Activated CD4-positive, alpha-beta T cell treated with anti-CD3 and anti-CD28 coated beads, Interleukin-2, amount 10 ng/mL, durations not matched to agents 24 days and 14 days (primary cell): ENCODE data around the gene CCR2. TPM values are rescaled to one million over a fixed set of nuclear protein-coding genes. Genes with fewer than 3 reads are reported as not detected.
"Not testable (repeated sequence)": the region's sequence is repeated elsewhere in the genome, so short reads cannot be mapped to it uniquely, and the experiment has no call there.

Source experiments
- DNase-seq: peaks from one replicate; pipeline ENCODE4 v3.0.0; 2022
- H3K27ac Mint-ChIP-seq: one replicate; pipeline ENCODE4 v1.8.0; 2022; ENCODE audit warnings: mild to moderate bottlenecking, mixed read lengths
- H3K27me3 Mint-ChIP-seq: one replicate; pipeline ENCODE4 v1.8.0; 2022; ENCODE audit warnings: mixed read lengths
- H3K36me3 Mint-ChIP-seq: one replicate; pipeline ENCODE4 v1.8.0; 2022; ENCODE audit warnings: low read depth, mild to moderate bottlenecking, mixed read lengths
- H3K4me1 Mint-ChIP-seq: one replicate; pipeline ENCODE4 v1.8.0; 2021; ENCODE audit warnings: mixed read lengths
- H3K4me3 Mint-ChIP-seq: one replicate; pipeline ENCODE4 v1.8.0; 2022; ENCODE audit warnings: mild to moderate bottlenecking, moderate library complexity, mixed read lengths
- H3K9me3 Mint-ChIP-seq: one replicate; pipeline ENCODE4 v1.8.0; 2021; ENCODE audit warnings: mixed read lengths
- intact Hi-C: fragments of 100-400 bp; cut with micrococcal nuclease; formaldehyde crosslinking; loops from one replicate; pipeline ENCODE4 v1.15.1; 2023
- total RNA-seq: library from RNA; stranded (reverse); gene quantifications from 2 replicates; pipeline ENCODE4 v1.2.3, GENCODE V29; 2022

CCR2 gene
- total RNA-seq, 1 donor from 2014 or later: 6.1 TPM

DNA sequence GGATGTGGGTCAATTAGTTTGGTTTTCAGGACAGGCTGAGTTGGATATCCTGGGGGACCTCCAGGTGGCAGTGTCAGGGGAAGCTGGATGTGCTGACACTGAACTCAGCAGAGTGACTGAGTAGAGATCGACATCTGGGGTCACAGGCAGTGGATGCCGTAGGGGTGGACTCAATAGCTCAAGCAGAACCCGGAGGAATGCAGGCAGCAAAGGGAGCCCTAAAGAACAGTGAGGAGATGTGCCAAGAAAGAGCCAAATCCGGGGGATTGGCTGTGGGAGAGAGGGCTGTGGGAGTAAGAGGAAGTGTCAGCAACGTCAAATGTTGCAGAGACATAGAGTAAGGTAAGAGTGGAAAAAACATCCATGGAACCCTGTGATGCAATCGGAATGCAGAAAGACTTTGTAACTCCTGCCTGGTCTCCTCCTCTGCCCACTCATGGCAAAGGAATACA, 41.3 kb downstream of the CCR2 start:
- intact Hi-C loops: no loop called here
- DNase-seq: no peak
- Mint-ChIP-seq H3K27me3 (peaks cover 17% of the 10 kb centered on the region), H3K36me3 (no peaks in the 10 kb centered on the region), H3K4me3 (no peak overlapping the region), H3K27ac (no peak overlapping the region), H3K9me3 (no peaks in the 10 kb centered on the region), H3K4me1 (peaks cover 18% of the 10 kb centered on the region)

DNA sequence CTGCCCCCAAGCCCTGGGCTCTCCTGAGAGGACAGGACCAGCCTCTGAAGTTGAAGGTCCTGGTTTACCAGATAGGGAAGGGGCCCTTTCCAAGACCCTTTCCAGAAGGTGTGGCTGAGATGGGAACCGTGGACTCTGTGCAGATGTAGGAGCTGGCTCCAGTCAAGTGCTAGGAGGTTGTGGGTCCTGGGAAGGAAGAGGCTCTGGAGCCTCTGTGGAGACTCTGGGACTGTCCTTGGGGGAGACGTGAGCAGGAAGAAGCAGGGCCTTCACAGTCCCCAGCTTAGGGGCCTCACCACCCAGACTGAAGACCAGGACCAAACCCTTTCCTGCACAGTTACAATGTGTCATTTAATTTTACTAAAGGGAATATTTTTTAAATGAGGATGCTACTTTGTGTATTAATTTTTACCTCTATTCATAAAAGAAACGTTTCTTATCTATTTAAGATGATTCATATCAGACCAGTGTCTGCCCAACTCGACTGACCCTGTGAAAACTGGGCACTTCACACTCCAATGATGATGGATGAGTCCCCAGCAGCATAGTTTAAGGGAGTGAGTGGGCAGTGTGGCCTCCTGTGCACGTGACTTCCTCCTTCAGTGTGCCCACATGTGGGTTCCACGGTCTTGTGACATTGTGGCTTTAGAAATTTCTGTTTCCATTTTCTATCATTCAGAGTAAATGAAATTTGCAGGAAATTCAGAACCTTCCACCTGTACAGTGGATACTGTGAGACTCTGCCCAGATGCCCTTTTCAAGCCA, 42.0 kb downstream of the CCR2 start:
- DNase-seq: no peak
- Mint-ChIP-seq H3K4me3 (no peak overlapping the region), H3K36me3 (no peaks in the 10 kb centered on the region), H3K27me3 (peaks cover 17% of the 10 kb centered on the region), H3K9me3 (no peaks in the 10 kb centered on the region), H3K27ac (no peak overlapping the region), H3K4me1 (peaks cover 18% of the 10 kb centered on the region)
- intact Hi-C loops: no loop called here

- Mint-ChIP-seq H3K36me3 (no peaks in the 10 kb centered on the region), H3K4me3 (no peak overlapping the region), H3K27ac (no peak overlapping the region), H3K4me1 (peaks cover 18% of the 10 kb centered on the region), H3K9me3 (no peaks in the 10 kb centered on the region), H3K27me3 (peaks cover 17% of the 10 kb centered on the region)
- DNase-seq: no peak
- intact Hi-C loops: no loop called here
Observed at GRCh38 chr3:46397111-46397510, 43.2 kb downstream of the CCR2 start.

DNA sequence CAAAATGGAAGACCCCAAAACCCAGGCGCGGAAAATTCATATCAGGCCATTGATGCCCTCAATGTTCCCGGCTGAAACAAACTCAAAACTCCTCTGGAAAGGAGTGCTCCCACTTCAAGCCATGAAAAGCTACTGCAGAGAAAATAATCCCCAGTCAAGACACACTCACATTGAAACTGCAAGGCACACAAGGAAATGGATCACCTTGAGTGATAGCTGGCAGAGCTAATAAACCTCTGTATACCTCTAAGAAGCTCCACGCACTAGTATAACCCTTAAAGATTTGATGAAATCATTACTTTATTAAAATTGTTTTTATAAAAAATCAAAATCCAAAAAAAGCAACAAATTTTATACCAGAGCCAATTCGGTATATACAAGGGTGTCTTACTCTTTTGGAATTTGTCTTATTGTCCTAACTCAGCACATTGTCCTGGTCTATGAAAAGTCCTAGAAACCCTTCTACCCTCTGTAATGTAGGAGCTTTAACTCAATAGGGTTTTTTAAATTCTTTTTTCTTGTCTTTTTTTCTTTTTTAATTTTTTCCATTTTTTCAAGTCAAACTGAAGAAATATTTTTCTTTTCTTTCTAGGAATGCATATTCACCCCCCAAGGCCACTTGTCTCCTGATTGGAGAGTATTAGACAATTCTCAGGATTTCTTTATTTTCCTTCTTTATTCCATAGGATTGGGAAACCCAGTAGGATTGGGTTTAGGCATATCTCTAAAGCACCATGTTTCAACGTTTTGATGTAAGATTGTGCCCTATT, 44.5 kb downstream of the CCR2 start:
- no peaks in the 10 kb centered on the region for H3K36me3 Mint-ChIP-seq
- no peaks in the 10 kb centered on the region for H3K9me3 Mint-ChIP-seq
- H3K4me3 Mint-ChIP-seq: no peak overlapping the region
- peaks cover 18% of the 10 kb centered on the region for H3K4me1 Mint-ChIP-seq
- no peak overlapping the region for H3K27ac Mint-ChIP-seq
- intact Hi-C loops: no loop called here
- no peak for DNase-seq
- H3K27me3 Mint-ChIP-seq: peaks cover 18% of the 10 kb centered on the region

DNA sequence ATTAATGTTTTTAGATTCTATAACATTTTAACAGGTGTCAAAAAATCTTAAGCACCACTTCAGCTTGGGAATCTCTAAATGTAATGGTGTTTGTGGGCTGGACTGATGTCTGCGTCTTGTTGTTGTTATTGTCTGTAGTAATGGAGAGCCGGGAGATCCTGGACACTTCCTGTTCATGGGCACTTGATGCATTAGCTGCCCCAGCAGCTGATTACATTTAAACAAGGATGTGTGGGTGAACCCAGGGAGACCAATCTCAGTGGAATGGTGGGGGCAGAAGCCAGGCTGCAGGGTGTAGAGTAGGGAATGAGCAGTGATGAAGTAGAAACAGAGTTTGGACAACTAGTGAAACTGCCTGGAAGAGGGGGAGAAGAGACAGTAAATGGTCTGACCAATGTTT, 45.2 kb downstream of the CCR2 start:
- no peak for DNase-seq
- no peaks in the 10 kb centered on the region for H3K36me3 Mint-ChIP-seq
- peaks cover 16% of the 10 kb centered on the region for H3K4me1 Mint-ChIP-seq
- no peak overlapping the region for H3K27ac Mint-ChIP-seq
- no peaks in the 10 kb centered on the region for H3K9me3 Mint-ChIP-seq
- H3K4me3 Mint-ChIP-seq: no peak overlapping the region
- intact Hi-C loops: no loop called here
- peaks cover 20% of the 10 kb centered on the region for H3K27me3 Mint-ChIP-seq

DNA sequence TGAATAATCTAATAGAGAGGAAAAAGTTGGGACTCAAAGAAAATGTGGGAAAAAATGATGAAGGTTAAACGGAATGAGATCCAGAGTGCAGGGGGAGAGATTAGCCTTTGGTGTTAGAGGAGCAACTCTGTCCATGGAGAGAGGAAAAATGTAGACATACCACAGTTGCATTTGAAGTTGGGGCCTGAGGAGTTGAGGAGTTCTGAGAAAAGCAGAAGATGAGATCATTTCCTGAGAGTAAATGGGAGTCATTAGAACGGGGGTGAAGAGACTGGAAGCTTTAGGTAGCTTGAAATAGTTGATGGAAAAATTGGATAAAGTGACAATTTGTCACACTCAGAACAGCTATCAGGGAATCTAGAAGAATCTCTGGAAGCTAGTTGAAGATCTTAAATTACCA, 45.6 kb downstream of the CCR2 start:
- no peaks in the 10 kb centered on the region for H3K9me3 Mint-ChIP-seq
- no peak overlapping the region for H3K4me3 Mint-ChIP-seq
- intact Hi-C loops: no loop called here
- DNase-seq: no peak
- H3K36me3 Mint-ChIP-seq: no peaks in the 10 kb centered on the region
- peaks cover 16% of the 10 kb centered on the region for H3K4me1 Mint-ChIP-seq
- peaks cover 18% of the 10 kb centered on the region for H3K27me3 Mint-ChIP-seq
- H3K27ac Mint-ChIP-seq: no peak overlapping the region

GRCh38 chr3:46400000-46400734, 46.3 kb downstream of the CCR2 start:
- H3K27ac Mint-ChIP-seq: no peak overlapping the region
- no peaks in the 10 kb centered on the region for H3K36me3 Mint-ChIP-seq
- DNase-seq: no peak
- H3K4me3 Mint-ChIP-seq: no peak overlapping the region
- intact Hi-C loops: no loop called here
- peaks cover 15% of the 10 kb centered on the region for H3K27me3 Mint-ChIP-seq
- peaks cover 15% of the 10 kb centered on the region for H3K4me1 Mint-ChIP-seq
- H3K9me3 Mint-ChIP-seq: no peaks in the 10 kb centered on the region

- Mint-ChIP-seq H3K27me3 (peaks cover 13% of the 10 kb centered on the region), H3K27ac (no peak overlapping the region), H3K4me3 (no peak overlapping the region), H3K4me1 (peaks cover 11% of the 10 kb centered on the region), H3K36me3 (no peaks in the 10 kb centered on the region), H3K9me3 (no peaks in the 10 kb centered on the region)
- intact Hi-C loops: no loop called here
- no peak for DNase-seq
Observed at GRCh38 chr3:46400846-46401245, 46.9 kb downstream of the CCR2 start.

- no peaks in the 10 kb centered on the region for H3K36me3 Mint-ChIP-seq
- H3K4me1 Mint-ChIP-seq: peaks cover 10% of the 10 kb centered on the region
- intact Hi-C loops: no loop called here
- H3K9me3 Mint-ChIP-seq: no peaks in the 10 kb centered on the region
- no peak overlapping the region for H3K27ac Mint-ChIP-seq
- no peak for DNase-seq
- no peak overlapping the region for H3K4me3 Mint-ChIP-seq
- peaks cover 13% of the 10 kb centered on the region for H3K27me3 Mint-ChIP-seq
Observed at GRCh38 chr3:46401579-46401978, 47.7 kb downstream of the CCR2 start.

- intact Hi-C loops, DNase-seq, H3K4me3 Mint-ChIP-seq, H3K36me3 Mint-ChIP-seq, H3K9me3 Mint-ChIP-seq, H3K27ac Mint-ChIP-seq: not testable (repeated sequence)
- Mint-ChIP-seq H3K27me3 (peaks cover 13% of the 10 kb centered on the region), H3K4me1 (peaks cover 13% of the 10 kb centered on the region)
Observed at GRCh38 chr3:46402902-46403301, 49.0 kb downstream of the CCR2 start.

DNA sequence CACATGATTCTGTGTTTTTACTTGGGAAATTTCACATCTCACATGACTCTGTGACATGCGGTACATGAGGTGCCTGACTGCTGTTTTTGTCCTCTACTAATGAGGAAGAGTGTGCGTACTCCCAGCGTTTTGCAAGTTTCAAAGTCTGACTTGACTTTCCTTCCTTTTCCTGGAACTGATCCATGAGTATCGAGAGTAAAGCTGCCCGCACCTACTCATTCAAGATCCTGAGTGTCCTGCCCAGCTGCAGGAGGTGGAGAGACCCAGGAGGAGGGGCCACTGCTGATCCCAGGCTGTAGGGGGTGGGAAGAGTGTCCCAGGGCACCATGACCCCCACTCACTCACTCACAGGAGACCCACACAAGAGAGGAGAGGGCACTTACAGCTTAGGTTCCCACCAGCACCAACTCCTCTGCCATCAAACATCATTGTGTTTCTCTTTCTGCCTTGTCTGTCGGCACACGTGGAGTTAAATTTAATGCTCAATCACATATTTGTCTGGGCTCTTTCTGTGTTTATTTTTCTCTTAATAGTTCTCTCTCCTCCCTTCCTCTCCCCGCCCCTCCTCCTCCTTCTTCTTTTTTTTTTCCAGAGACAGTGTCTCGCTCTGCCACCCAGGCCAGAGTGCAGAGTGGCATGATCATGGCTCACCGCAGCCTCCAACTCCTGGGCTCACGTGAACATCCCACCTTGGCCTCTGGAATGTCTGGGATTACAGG, 51.5 kb downstream of the CCR2 start:
- no peaks in the 10 kb centered on the region for H3K9me3 Mint-ChIP-seq
- intact Hi-C loops: no loop called here
- no peak overlapping the region for H3K4me3 Mint-ChIP-seq
- H3K4me1 Mint-ChIP-seq: peaks cover 29% of the 10 kb centered on the region
- peaks cover 12% of the 10 kb centered on the region for H3K36me3 Mint-ChIP-seq
- peaks cover 13% of the 10 kb centered on the region for H3K27me3 Mint-ChIP-seq
- DNase-seq: no peak
- no peak overlapping the region for H3K27ac Mint-ChIP-seq

DNA sequence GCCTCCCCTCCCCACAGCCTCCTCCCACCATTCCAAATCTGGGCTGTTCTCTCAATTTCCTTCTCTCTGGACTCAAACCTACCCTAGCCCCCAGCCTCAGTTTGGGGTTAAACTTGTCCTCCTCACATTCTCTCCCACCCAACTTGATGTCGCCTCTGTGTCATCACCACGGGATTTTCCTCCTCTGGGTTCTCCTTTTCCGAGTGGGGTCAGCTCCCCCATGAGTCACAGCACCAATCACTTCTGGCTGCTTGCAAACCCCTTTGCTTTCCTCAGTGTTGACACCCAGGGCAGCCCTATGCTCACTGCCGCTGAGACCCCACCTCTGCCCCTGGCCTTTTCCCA, 52.5 kb downstream of the CCR2 start:
- Mint-ChIP-seq H3K36me3 (peaks cover 12% of the 10 kb centered on the region), H3K4me3 (peak overlapping the region; percentile 84), H3K27ac (peak overlapping the region; percentile 88), H3K27me3 (peaks cover 15% of the 10 kb centered on the region), H3K9me3 (no peaks in the 10 kb centered on the region), H3K4me1 (peaks cover 29% of the 10 kb centered on the region)
- intact Hi-C loops: no loop called here
- no peak for DNase-seq

GRCh38 chr3:46406788-46407611, 53.1 kb downstream of the CCR2 start, which contains the start of the genes CCR5AS and CCRL2:
Gene CCR5AS, minus strand, starts transcription at chr3:46407066.
Gene CCRL2, plus strand, starts transcription at chr3:46407259. Its CDS starts 821 bp downstream, at chr3:46408080.
- peak within 1 kb of the TSS; percentile 84 for H3K4me3 Mint-ChIP-seq
- intact Hi-C loops: no loop called here
- peak; percentile 84 for DNase-seq
- H3K27ac Mint-ChIP-seq: peak within 1 kb of the TSS; percentile 88
- peaks cover 12% of the 10 kb centered on the region for H3K36me3 Mint-ChIP-seq
- H3K9me3 Mint-ChIP-seq: no peaks in the 10 kb centered on the region
- peaks cover 29% of the 10 kb centered on the region for H3K4me1 Mint-ChIP-seq
- H3K27me3 Mint-ChIP-seq: peaks cover 15% of the 10 kb centered on the region
